Measurements from ENCODE around the gene KNL1.
"Not testable (repeated sequence)": the region's sequence is repeated elsewhere in the genome, so short reads cannot be mapped to it uniquely, and the experiment has no call there.

KNL1 gene

DNA sequence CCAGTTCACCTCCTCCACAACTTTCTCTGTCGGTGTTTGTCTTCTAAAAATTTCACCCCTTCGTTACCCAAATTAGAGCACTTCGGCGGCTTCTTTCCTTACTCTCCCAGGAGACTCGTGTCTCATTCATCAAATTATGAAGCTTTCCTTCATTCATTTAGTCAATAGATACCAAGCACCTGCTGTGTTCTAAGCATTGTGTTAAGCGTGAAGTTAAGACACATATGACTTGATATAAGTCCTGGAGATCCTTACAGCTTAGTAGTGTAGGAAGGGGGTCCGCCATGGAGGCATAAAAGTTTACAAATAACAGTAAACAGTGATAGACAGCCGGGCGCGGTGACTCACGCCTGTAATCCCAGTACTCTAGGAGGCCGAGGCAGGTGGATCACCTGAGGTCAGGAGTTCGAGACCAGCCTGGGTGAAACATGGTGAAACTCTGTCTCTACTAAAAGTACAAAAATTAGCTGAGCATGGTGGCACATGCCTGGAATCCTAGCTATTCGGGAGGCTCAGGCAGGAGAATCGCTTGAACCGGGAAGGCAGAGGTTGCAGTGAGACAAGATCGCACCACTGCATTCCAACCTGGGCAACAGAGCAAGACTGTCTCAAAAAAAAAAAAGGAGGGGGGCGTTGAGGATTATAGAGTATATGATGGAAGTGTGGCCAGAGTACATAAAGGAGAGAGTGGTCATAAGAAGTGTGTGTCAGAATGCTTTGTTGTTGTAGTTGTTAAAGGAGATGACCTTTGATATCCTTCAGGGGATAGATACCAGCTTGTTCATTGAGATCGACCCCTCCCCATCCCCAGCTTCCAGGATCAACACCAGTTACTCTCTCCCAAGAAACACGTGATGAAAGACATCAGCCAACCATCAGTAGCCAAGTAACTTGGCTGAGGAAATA is 28.5 kb upstream of the KNL1 start:
- TF ChIP-seq, protein P1, sequence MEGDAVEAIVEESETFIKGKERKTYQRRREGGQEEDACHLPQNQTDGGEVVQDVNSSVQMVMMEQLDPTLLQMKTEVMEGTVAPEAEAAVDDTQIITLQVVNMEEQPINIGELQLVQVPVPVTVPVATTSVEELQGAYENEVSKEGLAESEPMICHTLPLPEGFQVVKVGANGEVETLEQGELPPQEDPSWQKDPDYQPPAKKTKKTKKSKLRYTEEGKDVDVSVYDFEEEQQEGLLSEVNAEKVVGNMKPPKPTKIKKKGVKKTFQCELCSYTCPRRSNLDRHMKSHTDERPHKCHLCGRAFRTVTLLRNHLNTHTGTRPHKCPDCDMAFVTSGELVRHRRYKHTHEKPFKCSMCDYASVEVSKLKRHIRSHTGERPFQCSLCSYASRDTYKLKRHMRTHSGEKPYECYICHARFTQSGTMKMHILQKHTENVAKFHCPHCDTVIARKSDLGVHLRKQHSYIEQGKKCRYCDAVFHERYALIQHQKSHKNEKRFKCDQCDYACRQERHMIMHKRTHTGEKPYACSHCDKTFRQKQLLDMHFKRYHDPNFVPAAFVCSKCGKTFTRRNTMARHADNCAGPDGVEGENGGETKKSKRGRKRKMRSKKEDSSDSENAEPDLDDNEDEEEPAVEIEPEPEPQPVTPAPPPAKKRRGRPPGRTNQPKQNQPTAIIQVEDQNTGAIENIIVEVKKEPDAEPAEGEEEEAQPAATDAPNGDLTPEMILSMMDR (IDR thresholded peaks at IDR 0.05; ENCODE audit: borderline replicate concordance, control extremely low read depth, extremely low read depth, insufficient read depth, missing control alignments) = no peak
- DNase-seq (ENCODE audit: low spot score) = no peak
- in situ Hi-C loops (cut with MboI; ENCODE audit: low sequenced_read_pairs, unreplicated experiment) = no loop called here

- no peak for DNase-seq (ENCODE audit: low spot score)
- in situ Hi-C loops (cut with MboI; ENCODE audit: low sequenced_read_pairs, unreplicated experiment) = no loop called here
- TF ChIP-seq, protein P1 (IDR thresholded peaks at IDR 0.05; ENCODE audit: borderline replicate concordance, control extremely low read depth, extremely low read depth, insufficient read depth, missing control alignments) = peak; percentile 33
Measured at GRCh38 chr15:40567111-40567510, 26.9 kb upstream of the KNL1 start.

- in situ Hi-C loops (cut with MboI; ENCODE audit: low sequenced_read_pairs, unreplicated experiment) = no loop called here
- peak; percentile 95 for DNase-seq (ENCODE audit: low spot score)
- TF ChIP-seq, protein P1 (IDR thresholded peaks at IDR 0.05; ENCODE audit: borderline replicate concordance, control extremely low read depth, extremely low read depth, insufficient read depth, missing control alignments) = no peak
Measured at GRCh38 chr15:40569129-40569953, 24.7 kb upstream of the KNL1 start, which contains the start of gene RPUSD2. Gene RPUSD2 (plus strand): TSS chr15:40569299. CDS start chr15:40569338, 39 bp downstream.

GRCh38 chr15:40575113-40575512 is 18.9 kb upstream of the KNL1 start:
- no peak for DNase-seq (ENCODE audit: low spot score)
- TF ChIP-seq, protein P1 (IDR thresholded peaks at IDR 0.05; ENCODE audit: borderline replicate concordance, control extremely low read depth, extremely low read depth, insufficient read depth, missing control alignments) = no peak
- in situ Hi-C loops (cut with MboI; ENCODE audit: low sequenced_read_pairs, unreplicated experiment) = no loop called here

DNA sequence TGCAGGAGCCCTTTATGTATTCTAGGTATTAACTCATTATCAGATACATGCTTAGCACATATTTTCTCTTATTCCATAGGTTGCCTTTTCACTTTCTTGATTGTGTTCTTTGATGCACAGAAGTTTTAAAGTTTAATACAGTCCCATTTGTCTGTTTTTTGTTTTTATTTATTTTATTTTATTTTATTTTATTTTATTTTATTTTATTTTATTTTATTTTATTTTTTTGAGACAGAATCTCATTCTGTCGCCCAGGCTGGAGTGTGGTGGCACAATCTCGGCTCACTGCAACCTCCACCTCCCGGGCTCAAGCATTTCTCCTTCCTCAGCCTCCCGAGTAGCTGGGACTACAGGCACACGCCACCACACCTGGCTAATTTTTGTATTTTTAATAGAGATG is 17.1 kb upstream of the KNL1 start:
- DNase-seq (ENCODE audit: low spot score); in situ Hi-C loops (cut with MboI; ENCODE audit: low sequenced_read_pairs, unreplicated experiment): not testable (repeated sequence)

- in situ Hi-C loops (cut with MboI; ENCODE audit: low sequenced_read_pairs, unreplicated experiment) = no loop called here
- TF ChIP-seq, protein P1 (IDR thresholded peaks at IDR 0.05; ENCODE audit: borderline replicate concordance, control extremely low read depth, extremely low read depth, insufficient read depth, missing control alignments) = no peak
- no peak for DNase-seq (ENCODE audit: low spot score)
Measured at GRCh38 chr15:40578892-40579291, 15.2 kb upstream of the KNL1 start.

DNA sequence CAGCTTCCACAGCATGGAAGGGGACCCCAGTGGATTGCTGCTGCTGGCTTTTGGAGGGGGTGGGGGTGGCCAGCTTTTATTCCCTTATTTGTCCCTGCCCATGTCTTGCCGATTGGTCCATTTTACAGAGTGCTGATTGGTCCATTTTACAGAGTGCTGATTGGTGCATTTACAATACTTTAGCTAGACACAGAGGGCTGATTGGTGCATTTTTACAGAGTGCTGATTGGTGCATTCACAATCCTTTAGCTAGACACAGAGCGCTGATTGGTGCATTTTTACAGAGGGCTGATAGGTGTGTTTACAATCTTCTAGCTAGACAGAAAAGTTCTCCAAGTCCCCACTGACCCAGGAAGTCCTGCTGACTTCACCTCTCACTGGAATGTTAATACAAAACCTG is 12.3 kb upstream of the KNL1 start:
- in situ Hi-C loops (cut with MboI; ENCODE audit: low sequenced_read_pairs, unreplicated experiment); DNase-seq (ENCODE audit: low spot score): not testable (repeated sequence)

Measured in GM13976 (cell line).